ENCODE measurements around the gene KRT76.

DNA sequence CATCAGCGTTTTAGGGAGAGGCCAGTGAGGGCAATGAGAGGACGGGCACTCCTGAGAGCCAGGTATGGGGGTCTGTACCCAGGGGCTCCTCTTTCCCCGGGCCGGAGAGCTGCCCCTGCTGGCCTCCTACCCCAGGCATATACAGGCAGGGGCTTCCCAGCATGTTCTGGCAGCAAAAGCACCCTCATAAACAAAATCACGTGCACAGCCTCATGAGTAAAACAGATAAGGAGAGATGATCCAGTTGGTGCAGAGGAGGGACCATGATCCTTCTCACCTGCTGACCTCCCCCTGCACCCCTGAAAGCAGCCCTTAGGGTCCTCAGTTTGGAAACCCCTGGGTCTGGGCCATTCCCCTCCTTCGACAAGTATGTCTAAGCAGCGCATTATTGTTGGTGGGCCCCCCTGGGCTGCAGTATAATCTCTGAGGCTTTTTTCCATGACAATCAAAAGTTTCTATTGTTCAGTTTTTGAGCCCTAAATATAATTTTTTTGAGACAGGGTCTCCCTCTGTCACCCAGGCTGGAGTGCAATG is 41.8 kb upstream of the KRT76 start:
- TF ChIP-seq CTCF (IDR thresholded peaks at IDR 0.05; ENCODE audit: insufficient read depth, low read length) (no peak), GABPA (IDR thresholded peaks at IDR 0.05; ENCODE audit: low read depth) (no peak), SPI1 (IDR thresholded peaks at IDR 0.05; ENCODE audit: borderline replicate concordance, low read depth) (no peak)
- TF ChIP-seq, protein P1, sequence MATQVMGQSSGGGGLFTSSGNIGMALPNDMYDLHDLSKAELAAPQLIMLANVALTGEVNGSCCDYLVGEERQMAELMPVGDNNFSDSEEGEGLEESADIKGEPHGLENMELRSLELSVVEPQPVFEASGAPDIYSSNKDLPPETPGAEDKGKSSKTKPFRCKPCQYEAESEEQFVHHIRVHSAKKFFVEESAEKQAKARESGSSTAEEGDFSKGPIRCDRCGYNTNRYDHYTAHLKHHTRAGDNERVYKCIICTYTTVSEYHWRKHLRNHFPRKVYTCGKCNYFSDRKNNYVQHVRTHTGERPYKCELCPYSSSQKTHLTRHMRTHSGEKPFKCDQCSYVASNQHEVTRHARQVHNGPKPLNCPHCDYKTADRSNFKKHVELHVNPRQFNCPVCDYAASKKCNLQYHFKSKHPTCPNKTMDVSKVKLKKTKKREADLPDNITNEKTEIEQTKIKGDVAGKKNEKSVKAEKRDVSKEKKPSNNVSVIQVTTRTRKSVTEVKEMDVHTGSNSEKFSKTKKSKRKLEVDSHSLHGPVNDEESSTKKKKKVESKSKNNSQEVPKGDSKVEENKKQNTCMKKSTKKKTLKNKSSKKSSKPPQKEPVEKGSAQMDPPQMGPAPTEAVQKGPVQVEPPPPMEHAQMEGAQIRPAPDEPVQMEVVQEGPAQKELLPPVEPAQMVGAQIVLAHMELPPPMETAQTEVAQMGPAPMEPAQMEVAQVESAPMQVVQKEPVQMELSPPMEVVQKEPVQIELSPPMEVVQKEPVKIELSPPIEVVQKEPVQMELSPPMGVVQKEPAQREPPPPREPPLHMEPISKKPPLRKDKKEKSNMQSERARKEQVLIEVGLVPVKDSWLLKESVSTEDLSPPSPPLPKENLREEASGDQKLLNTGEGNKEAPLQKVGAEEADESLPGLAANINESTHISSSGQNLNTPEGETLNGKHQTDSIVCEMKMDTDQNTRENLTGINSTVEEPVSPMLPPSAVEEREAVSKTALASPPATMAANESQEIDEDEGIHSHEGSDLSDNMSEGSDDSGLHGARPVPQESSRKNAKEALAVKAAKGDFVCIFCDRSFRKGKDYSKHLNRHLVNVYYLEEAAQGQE (IDR thresholded peaks at IDR 0.05; ENCODE audit: insufficient replicate concordance, low read depth), result no peak

Measured in HL-60 (cell line).